ENCODE results near the gene TTC29. TPM values are rescaled to one million over a fixed set of nuclear protein-coding genes. Genes with fewer than 3 reads are reported as not detected.

The TTC29 gene
- total RNA-seq, 3 donors from 2014 or later (not counting 1 experiment from before 2014, with no cell fraction given), result not detected

DNA sequence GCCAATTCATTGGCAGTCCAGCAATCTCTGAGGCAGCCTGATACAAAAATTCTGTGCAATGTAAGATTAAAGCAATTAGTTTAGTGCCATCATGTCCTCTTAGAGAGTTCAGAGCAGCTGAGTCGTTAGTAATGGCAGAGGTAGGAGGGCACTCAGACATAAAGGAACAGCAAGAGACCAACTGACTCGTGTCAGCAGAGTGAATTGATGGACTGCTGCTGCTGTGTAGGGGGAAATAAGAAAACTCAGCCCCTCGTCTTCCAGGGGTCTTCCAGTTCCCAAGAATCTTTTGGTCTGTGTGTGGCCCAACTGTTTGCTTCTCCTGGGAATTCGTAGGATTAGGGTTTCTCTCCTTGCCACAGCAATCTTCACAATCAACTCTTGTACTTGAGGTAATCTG is 100.9 kb downstream of the TTC29 start:
- no peak for DNase-seq
- Mint-ChIP-seq H3K9me3 (no peaks in the 10 kb centered on the region), H3K4me1 (no peaks in the 10 kb centered on the region), H3K36me3 (no peaks in the 10 kb centered on the region), H3K27ac (no peak overlapping the region), H3K27me3 (ENCODE audit: low read depth in 2 of 2) (peaks cover 0 to 7% of the 10 kb centered on the region in 2 donors), H3K4me3 (no peak overlapping the region)
- Histone ChIP-seq H3K27me3 (ENCODE audit: control insufficient read depth, insufficient read depth, low read length) (no peaks in the 10 kb centered on the region), H3K4me1 (ENCODE audit: control insufficient read depth, insufficient read depth, low read length) (no peaks in the 10 kb centered on the region), H3K9me3 (ENCODE audit: control insufficient read depth, insufficient read depth, low read length) (no peaks in the 10 kb centered on the region), H3K27ac (ENCODE audit: low read length) (no peak overlapping the region), H3K36me3 (ENCODE audit: control insufficient read depth, insufficient read depth, low read length) (no peaks in the 10 kb centered on the region), H3K4me3 (ENCODE audit: low read length) (no peak overlapping the region)
- TF ChIP-seq, protein P1, sequence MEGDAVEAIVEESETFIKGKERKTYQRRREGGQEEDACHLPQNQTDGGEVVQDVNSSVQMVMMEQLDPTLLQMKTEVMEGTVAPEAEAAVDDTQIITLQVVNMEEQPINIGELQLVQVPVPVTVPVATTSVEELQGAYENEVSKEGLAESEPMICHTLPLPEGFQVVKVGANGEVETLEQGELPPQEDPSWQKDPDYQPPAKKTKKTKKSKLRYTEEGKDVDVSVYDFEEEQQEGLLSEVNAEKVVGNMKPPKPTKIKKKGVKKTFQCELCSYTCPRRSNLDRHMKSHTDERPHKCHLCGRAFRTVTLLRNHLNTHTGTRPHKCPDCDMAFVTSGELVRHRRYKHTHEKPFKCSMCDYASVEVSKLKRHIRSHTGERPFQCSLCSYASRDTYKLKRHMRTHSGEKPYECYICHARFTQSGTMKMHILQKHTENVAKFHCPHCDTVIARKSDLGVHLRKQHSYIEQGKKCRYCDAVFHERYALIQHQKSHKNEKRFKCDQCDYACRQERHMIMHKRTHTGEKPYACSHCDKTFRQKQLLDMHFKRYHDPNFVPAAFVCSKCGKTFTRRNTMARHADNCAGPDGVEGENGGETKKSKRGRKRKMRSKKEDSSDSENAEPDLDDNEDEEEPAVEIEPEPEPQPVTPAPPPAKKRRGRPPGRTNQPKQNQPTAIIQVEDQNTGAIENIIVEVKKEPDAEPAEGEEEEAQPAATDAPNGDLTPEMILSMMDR (IDR thresholded peaks at IDR 0.05), result no peak
- ATAC-seq, result no peak
- intact Hi-C loops (cut with micrococcal nuclease), result no loop called here
- 53% methylated on average over 4 of the region's 4 CpGs for WGBS (ENCODE audit: insufficient coverage)

DNA sequence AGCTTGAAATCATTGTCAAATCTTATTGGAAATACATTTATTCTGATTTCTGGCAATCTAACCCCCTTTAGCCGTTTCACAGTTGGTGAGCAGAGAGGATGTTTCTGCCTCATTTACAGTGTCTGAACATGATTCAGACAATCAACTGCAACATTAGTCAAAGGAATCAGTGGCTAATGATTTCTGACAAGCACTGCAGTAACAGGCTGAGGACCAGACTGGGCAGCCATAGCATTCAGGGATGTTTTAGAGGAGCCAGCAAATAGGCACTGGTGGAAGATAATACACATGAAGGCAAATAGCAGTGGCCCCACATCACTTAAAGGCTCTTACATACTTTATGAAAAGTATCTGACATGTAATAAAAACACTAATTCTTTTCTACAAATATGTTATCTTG is 102.8 kb downstream of the TTC29 start:
- DNase-seq (no peak), ATAC-seq (no peak)
- Histone ChIP-seq H3K27ac (ENCODE audit: low read length) (no peak overlapping the region), H3K36me3 (ENCODE audit: control insufficient read depth, insufficient read depth, low read length) (no peaks in the 10 kb centered on the region), H3K27me3 (ENCODE audit: control insufficient read depth, insufficient read depth, low read length) (no peaks in the 10 kb centered on the region), H3K4me1 (ENCODE audit: control insufficient read depth, insufficient read depth, low read length) (no peaks in the 10 kb centered on the region), H3K4me3 (ENCODE audit: low read length) (no peak overlapping the region), H3K9me3 (ENCODE audit: control insufficient read depth, insufficient read depth, low read length) (no peaks in the 10 kb centered on the region)
- H3K27me3 Mint-ChIP-seq (ENCODE audit: low read depth in 2 of 2), result peaks cover 0 to 7% of the 10 kb centered on the region in 2 donors
- H3K4me1 Mint-ChIP-seq, result no peaks in the 10 kb centered on the region
- H3K36me3 Mint-ChIP-seq, result no peaks in the 10 kb centered on the region
- TF ChIP-seq, protein P1 (IDR thresholded peaks at IDR 0.05), result no peak
- intact Hi-C loops (cut with micrococcal nuclease), result no loop called here
- H3K9me3 Mint-ChIP-seq, result no peaks in the 10 kb centered on the region
- WGBS (ENCODE audit: insufficient coverage), result 65% methylated on average over 1 of the region's 1 CpG
- H3K27ac Mint-ChIP-seq, result no peak overlapping the region
- no peak overlapping the region for H3K4me3 Mint-ChIP-seq

- Histone ChIP-seq H3K4me3 (ENCODE audit: low read length) (no peak overlapping the region), H3K27me3 (ENCODE audit: control insufficient read depth, insufficient read depth, low read length) (no peaks in the 10 kb centered on the region), H3K4me1 (ENCODE audit: control insufficient read depth, insufficient read depth, low read length) (no peaks in the 10 kb centered on the region), H3K27ac (ENCODE audit: low read length) (no peak overlapping the region), H3K9me3 (ENCODE audit: control insufficient read depth, insufficient read depth, low read length) (no peaks in the 10 kb centered on the region), H3K36me3 (ENCODE audit: control insufficient read depth, insufficient read depth, low read length) (no peaks in the 10 kb centered on the region)
- TF ChIP-seq, protein P1 (IDR thresholded peaks at IDR 0.05), result no peak
- DNase-seq (no peak), ATAC-seq (no peak)
- H3K9me3 Mint-ChIP-seq, result peaks cover 0 to 2% of the 10 kb centered on the region in 2 donors
- no peaks in the 10 kb centered on the region for H3K36me3 Mint-ChIP-seq
- no peak overlapping the region for H3K27ac Mint-ChIP-seq
- H3K4me1 Mint-ChIP-seq, result no peaks in the 10 kb centered on the region
- H3K4me3 Mint-ChIP-seq, result no peak overlapping the region
- intact Hi-C loops (cut with micrococcal nuclease), result no loop called here
- peaks cover 0 to 7% of the 10 kb centered on the region in 2 donors for H3K27me3 Mint-ChIP-seq (ENCODE audit: low read depth in 2 of 2)
These were observed 104.9 kb downstream of the TTC29 start for GRCh38 chr4:146840731-146841130.

DNA sequence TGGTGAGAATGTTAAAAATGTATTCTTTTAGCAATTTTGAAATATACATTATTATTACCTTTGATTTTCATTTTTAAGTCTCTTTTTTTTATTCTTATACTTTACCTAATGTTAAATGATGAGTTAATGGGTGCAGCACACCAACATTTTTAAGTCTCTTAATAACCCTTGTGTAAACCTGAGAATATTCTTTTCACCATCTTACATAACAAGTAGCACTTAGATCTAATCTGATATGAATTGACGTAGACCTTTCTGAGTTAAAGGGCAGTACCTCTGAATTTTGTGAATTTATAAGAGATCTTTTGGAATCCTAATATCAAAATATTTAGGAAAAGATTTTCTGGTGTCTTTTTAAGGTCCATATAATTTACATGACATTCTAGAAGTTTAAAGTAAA is 110.6 kb downstream of the TTC29 start:
- Mint-ChIP-seq H3K27me3 (ENCODE audit: low read depth in 2 of 2) (no peaks in the 10 kb centered on the region), H3K4me3 (no peak overlapping the region), H3K4me1 (no peaks in the 10 kb centered on the region), H3K36me3 (no peaks in the 10 kb centered on the region), H3K27ac (no peak overlapping the region), H3K9me3 (peaks cover 0 to 5% of the 10 kb centered on the region in 2 donors)
- DNase-seq (no peak), ATAC-seq (no peak)
- intact Hi-C loops (cut with micrococcal nuclease), result no loop called here
- Histone ChIP-seq H3K9me3 (ENCODE audit: control insufficient read depth, insufficient read depth, low read length) (no peaks in the 10 kb centered on the region), H3K4me1 (ENCODE audit: control insufficient read depth, insufficient read depth, low read length) (no peaks in the 10 kb centered on the region), H3K36me3 (ENCODE audit: control insufficient read depth, insufficient read depth, low read length) (no peaks in the 10 kb centered on the region), H3K4me3 (ENCODE audit: low read length) (no peak overlapping the region), H3K27ac (ENCODE audit: low read length) (no peak overlapping the region), H3K27me3 (ENCODE audit: control insufficient read depth, insufficient read depth, low read length) (no peaks in the 10 kb centered on the region)
- TF ChIP-seq, protein P1 (IDR thresholded peaks at IDR 0.05), result no peak
- no CpG with 5 or more reads among the region's 1 CpG for WGBS (ENCODE audit: insufficient coverage)
